Spinal cord (tissue), 10 donors: ENCODE measurements around the gene USP7. TPM values are rescaled to one million over a fixed set of nuclear protein-coding genes. Genes with fewer than 3 reads are reported as not detected.
"Not testable (repeated sequence)": the region's sequence is repeated elsewhere in the genome, so short reads cannot be mapped to it uniquely, and the experiment has no call there.

Experiments
- DNase-seq, 6 donors: peaks; one replicate each; pipeline versions ENCODE4 v3.0.0 to v3.0.0-alpha.2; 2013 to 2015; ENCODE audit warnings: low spot score in 6 of 6, low read depth in 4 of 6
- H3K27ac ChIP-seq: one replicate; pipeline ENCODE4 v1.5.1; 2013; ENCODE audit warnings: low read depth, low read length, control low read depth
- H3K27me3 ChIP-seq: one replicate; pipeline ENCODE4 v1.6.1; 2013; ENCODE audit warnings: low read length; ENCODE audit not compliant: control insufficient read depth, insufficient read depth
- H3K36me3 ChIP-seq: one replicate; pipeline ENCODE4 v1.6.1; 2013; ENCODE audit warnings: low read length; ENCODE audit not compliant: control insufficient read depth, insufficient read depth
- H3K4me1 ChIP-seq: one replicate; pipeline ENCODE4 v1.6.1; 2013; ENCODE audit warnings: low read length; ENCODE audit not compliant: control insufficient read depth, insufficient read depth
- H3K4me3 ChIP-seq: one replicate; pipeline ENCODE4 v1.5.1; 2013; ENCODE audit warnings: low read depth, low read length, control low read depth
- H3K9me3 ChIP-seq: one replicate; pipeline ENCODE4 v1.6.1; 2013; ENCODE audit warnings: low read length; ENCODE audit not compliant: control insufficient read depth, insufficient read depth
- WGBS: methylation state at CpG from one replicate; pipeline ENCODE4 v1.1.5; 2013; ENCODE audit warnings: missing lambda C conversion rate; ENCODE audit not compliant: insufficient coverage; 5-methylcytosine and 5-hydroxymethylcytosine counted together
- polyA plus RNA-seq, 2 donors: library from polyadenylated mRNA; unstranded; fragments of 120-200 nt; gene quantifications; one replicate each; pipeline ENCODE4 v1.2.1, GENCODE V29; 2013; ENCODE audit not compliant: insufficient read length in 2 of 2
- total RNA-seq, 2 donors: library from RNA; depleted of rRNA in 1 of 2; stranded (reverse); fragments of 120-200 nt in 1 of 2; fragments of >200 nt in 1 of 2; gene quantifications; one replicate each; pipeline versions ENCODE4 v1.2.3 to v1.2.4, GENCODE V29; 2013 to 2014
- donor health status: healthy.

The USP7 gene
- total and polyA plus RNA-seq, 4 donors = 60.6 to 103 (median 95.3) TPM

DNA sequence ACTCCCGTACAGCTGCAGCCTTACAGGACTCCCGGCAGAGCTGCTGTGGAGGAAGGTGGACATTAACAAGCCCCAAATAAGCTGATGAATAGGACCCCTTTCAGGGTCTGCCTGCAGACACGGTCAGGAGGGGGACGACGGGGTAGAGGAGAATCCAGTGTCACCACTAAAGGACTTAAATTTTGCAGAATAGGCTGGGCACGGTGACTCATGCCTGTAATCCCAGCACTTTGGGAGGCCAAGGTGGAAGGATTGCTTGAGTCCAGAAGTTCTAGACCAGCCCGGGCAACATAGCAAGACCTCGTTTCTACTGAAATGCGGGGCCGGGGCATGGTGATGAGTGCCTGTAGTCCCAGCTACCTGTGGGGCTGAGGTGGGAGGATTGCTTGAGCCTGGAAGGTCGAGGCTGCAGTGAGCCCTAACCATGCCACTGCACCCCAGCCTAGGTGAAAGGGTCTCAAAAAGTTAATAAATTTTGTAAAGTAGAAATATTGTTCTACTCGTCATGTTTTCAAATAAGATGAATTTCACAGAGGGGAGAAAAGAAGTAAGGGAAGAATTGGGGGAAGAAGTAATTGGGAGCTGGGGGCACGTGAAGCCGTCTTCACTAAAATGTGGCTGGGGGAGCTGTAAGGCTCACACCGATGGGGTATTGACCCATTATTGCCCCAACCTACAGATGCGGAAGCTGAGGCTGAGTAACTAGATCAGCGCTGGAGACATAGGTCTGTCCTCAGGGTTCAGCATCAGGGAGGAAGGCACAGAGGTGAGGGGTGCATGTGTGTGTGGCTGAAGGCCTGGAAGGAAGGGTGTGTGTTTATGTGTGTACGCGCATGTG, 76.9 kb downstream of the USP7 start:
- H3K4me3 ChIP-seq = no peak overlapping the region
- peaks cover 44% of the 10 kb centered on the region for H3K4me1 ChIP-seq
- H3K27ac ChIP-seq = no peak overlapping the region
- no peaks in the 10 kb centered on the region for H3K9me3 ChIP-seq
- WGBS = 67% methylated on average over 16 of the region's 19 CpGs
- no peaks in the 10 kb centered on the region for H3K27me3 ChIP-seq
- DNase-seq = no peak
- peaks cover 46% of the 10 kb centered on the region for H3K36me3 ChIP-seq

DNA sequence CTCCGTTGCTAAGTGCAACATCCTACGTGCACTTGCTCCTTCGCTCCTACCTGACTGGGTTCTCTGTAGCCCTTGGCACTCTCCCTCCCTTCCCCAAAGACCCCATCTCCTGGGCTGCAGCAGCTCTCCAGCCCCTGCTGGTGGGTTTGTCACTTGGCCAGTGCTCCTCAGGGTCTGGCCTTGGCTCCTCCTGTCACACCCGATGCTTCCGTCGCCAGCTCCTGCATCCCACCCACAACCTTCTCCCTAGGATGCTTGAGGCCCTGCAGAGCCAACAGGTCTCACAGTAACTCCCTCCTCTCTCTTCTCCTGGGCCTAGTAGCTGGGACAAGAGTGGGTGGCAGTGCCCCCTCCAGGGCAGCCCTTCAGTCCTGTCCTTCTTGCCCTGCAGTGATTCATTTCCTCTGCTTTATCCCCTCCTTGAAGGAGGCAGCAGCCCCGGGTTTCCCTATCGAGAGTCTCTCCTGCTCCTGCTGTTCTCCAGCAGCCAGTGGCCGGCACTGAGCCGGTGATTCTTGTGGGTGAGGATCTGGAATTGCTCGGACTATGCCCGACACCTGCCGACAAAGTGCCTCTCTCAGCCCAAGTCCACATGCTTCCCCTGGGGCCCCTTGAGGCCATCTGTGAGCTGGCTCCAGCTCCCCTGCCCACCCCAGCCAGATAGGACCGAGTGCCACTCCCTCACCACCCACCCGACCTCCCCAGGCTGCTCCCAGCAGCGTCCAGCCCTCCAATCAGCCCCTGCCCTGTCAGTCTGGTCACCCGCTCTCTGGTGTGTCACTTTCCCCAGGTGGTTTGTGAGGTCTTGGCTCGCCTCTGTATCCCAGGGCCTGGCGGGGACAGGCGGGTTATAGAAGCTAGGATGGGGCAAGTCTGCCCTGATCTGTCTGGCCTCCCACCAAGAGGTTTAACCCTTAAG, 77.8 kb downstream of the USP7 start:
- H3K27me3 ChIP-seq = no peaks in the 10 kb centered on the region
- DNase-seq = no peak
- 22% methylated on average over 16 of the region's 20 CpGs for WGBS
- peaks cover 38% of the 10 kb centered on the region for H3K4me1 ChIP-seq
- H3K9me3 ChIP-seq = no peaks in the 10 kb centered on the region
- no peak overlapping the region for H3K4me3 ChIP-seq
- H3K36me3 ChIP-seq = peaks cover 38% of the 10 kb centered on the region
- H3K27ac ChIP-seq = no peak overlapping the region

DNA sequence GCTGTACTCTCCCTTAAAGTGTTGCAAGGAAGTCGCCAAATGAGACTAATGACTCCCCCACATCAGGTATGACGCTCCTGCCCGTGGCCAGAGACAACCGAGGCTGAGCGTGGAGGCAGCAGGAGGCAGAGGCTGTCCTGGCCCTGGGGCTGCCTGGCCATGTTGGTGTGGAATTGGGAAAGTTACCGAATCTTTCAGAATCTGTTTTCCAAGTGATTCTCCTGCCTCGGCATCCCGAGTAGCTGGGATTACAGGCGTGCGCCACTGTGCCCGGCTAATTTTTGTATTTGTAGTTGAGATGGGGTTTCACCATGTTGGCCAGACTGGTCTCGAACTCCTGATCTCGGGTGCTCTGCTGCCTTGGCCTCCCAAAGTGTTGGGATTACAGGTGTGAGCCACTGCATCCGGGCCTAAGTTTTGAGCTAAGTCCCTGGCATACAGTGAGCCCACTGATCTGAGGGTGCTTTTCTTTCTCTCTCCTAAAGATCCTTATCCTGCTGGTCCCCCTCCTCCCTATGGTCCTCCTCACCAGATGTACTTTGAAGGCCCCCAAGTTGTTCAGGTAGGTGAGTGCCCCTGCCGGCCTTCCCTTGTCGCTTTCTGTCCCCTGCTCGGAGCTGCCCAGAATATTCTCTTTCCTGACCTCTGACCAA, 80.9 kb downstream of the USP7 start:
- no peak overlapping the region for H3K27ac ChIP-seq
- no peaks in the 10 kb centered on the region for H3K9me3 ChIP-seq
- H3K27me3 ChIP-seq = no peaks in the 10 kb centered on the region
- no peak for DNase-seq
- 90% methylated on average over 15 of the region's 17 CpGs for WGBS
- no peak overlapping the region for H3K4me3 ChIP-seq
- peaks cover 13% of the 10 kb centered on the region for H3K36me3 ChIP-seq
- H3K4me1 ChIP-seq = peaks cover 31% of the 10 kb centered on the region

DNA sequence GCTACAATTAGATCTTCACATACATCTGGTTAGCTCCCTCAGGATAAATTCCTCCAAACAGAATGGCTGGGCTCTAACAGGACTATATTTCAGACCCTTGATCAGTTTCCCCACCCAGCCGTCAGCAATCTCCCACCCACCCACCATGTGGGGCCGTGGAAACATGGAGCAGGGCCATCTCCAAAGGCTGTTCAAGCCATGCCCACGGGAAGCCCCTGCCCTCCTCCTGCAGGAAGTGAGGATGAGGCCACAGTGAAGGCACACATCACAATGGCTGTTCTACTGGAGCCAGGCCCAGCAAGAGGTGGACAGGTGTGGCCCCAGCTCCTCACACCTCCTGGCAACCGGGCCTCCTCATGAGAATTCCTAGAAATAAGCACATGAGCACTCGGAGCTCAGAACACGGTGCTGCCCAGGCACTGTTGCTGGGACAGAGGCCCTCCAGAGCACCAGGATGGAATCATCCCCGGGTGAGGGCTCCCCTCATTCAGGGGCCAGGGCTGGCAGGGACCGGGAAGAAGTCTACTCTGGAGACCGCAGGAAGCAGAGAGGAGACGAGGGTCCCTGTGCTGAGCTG, 81.6 kb downstream of the USP7 start, which contains the start of gene LITAFD:
LITAFD (plus strand) TSS at position 311 of the 577 bp plus-strand sequence. CDS start 2,005 bp downstream, outside the sequence.
- H3K36me3 ChIP-seq = peaks cover 6% of the 10 kb centered on the region
- peaks cover 24% of the 10 kb centered on the region for H3K4me1 ChIP-seq
- no peaks in the 10 kb centered on the region for H3K9me3 ChIP-seq
- WGBS = 78% methylated on average over 10 of the region's 10 CpGs
- H3K27me3 ChIP-seq = no peaks in the 10 kb centered on the region
- DNase-seq = no peak
- no peak within 1 kb of the TSS for H3K4me3 ChIP-seq
- no peak within 1 kb of the TSS for H3K27ac ChIP-seq

DNA sequence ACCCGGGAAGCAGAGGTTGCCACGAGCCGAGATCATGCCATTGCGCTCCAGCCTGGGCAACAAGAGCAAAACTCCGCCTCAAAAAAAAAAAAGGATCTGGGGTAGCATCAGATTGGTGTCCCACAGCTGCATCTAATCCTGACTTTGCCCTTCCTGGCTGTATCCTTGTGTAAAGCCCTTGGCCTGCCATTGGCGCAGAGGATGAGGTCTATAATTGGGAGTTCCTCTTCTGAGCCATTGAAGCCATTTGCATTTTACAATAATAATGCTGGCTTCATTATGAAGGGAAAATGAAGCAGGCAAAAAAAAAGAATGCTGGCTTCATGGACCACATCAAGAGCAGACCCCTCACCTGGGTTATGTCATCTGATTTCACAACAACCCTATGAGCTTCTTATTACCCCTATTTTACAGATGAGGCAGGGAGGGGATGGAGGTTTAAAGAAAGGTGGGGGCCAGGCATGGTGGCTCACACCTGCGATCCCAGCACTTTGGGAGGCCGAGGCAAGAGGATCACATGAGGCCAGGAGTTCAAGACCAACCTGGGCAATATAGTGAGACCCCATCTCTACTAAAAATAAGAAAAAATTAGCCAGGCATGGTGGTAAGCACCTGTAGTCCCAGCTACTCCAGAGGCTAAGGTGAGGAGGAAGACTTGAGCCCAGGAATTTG, 82.7 kb downstream of the USP7 start:
- Histone ChIP-seq H3K4me3 (no peak overlapping the region), H3K9me3 (no peaks in the 10 kb centered on the region), H3K27ac (no peak overlapping the region), H3K36me3 (peaks cover 5% of the 10 kb centered on the region), H3K27me3 (no peaks in the 10 kb centered on the region), H3K4me1 (peaks cover 13% of the 10 kb centered on the region)
- DNase-seq = no peak
- 98% methylated on average over 5 of the region's 8 CpGs for WGBS

DNA sequence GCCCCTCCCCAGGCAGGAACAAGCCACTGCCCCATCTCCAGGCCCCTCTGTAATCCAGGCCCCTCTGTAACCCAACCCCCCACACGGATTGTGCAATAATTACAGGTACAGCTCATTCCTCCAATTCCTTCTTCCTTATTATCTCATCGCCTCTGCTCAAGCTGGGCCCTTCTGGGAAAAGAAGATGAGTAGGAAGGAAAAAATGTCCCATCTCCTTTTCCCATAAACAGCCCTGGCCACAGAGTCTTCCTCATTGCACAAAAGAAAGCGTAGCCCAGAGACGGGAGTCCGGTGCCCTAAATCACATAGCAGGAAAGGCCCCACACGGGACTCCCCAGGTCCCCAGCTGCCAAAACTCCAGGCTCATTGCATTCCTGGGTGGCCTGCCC, 85.2 kb downstream of the USP7 start:
- 58% methylated on average over 3 of the region's 6 CpGs for WGBS
- Histone ChIP-seq H3K4me1 (peaks cover 4% of the 10 kb centered on the region), H3K27ac (no peak overlapping the region), H3K9me3 (no peaks in the 10 kb centered on the region), H3K36me3 (no peaks in the 10 kb centered on the region), H3K4me3 (no peak overlapping the region), H3K27me3 (no peaks in the 10 kb centered on the region)
- no peak for DNase-seq

DNA sequence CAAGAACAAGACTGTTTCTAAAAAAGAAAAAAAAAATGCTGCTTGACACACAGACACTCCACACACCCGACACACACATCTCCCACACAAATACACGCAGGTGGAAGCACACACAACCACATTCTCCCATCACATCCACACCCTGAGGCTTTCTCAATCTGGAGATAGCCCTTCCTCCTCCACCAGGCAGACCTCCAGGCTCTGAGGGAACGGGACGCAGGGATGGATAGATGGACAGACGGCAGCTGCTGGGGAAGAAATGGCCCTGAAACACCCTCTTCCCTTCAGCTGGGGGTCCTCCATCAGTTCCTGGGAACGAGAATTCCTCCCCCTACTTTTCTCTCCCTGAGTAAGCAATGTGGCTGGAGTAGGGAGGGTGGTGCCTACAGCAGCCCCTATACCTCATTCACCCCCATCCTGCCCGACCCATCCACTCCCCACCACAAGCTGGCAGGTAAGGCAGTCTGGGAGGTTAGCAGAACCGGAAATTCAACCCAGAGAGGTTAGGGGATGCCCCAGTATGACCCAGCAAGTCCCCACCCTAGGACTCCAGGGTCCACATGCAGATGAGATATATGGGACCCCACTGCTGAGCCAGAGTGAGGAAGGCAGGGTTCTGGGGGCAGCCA, 85.7 kb downstream of the USP7 start:
- Histone ChIP-seq H3K9me3 (no peaks in the 10 kb centered on the region), H3K4me3 (no peak overlapping the region), H3K4me1 (peaks cover 4% of the 10 kb centered on the region), H3K27ac (no peak overlapping the region), H3K36me3 (no peaks in the 10 kb centered on the region), H3K27me3 (no peaks in the 10 kb centered on the region)
- 67% methylated on average over 1 of the region's 8 CpGs for WGBS
- no peak for DNase-seq

DNA sequence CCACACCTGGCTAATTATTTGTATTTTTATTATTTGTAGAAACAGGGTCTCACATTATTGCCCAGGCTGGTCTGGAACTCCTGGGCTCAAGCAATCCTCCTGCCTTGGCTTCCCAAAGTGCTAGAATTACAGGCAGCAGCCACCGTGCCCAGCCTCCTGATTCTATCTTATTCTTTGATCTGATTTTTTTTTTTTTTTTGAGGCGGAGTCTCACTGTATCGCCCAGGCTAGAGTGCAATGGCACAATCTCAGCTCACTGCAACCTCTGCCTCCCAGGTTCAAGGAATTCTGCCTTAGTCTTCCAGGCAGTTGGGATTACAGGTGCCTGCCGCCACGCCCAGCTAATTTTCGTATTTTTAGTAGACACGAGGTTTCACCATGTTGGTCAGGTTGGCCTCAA, 88.4 kb downstream of the USP7 start:
- H3K27ac ChIP-seq, H3K27me3 ChIP-seq, H3K36me3 ChIP-seq, H3K4me3 ChIP-seq, H3K4me1 ChIP-seq, DNase-seq, H3K9me3 ChIP-seq: not testable (repeated sequence)
- 100% methylated on average over 3 of the region's 7 CpGs for WGBS
